GM12892 (cell line): ENCODE measurements around the gene KIF26B.

Experiments
- DNase-seq: peaks from one replicate; pipeline ENCODE4 v3.0.0; 2011; ENCODE audit not compliant: insufficient read length
- FAIRE-seq: peaks from 2 replicates; lab custom pipeline; 2011; peaks lifted over from hg19 to GRCh38; lab: Jason Lieb, UNC
- POLR2A ChIP-seq: IDR thresholded peaks from 2 replicates; pipeline ENCODE4 v1.6.1; 2011; ENCODE audit warnings: low read depth, low read length, control low read depth
- POLR2AphosphoS5 ChIP-seq: IDR thresholded peaks from 2 replicates; pipeline ENCODE4 v1.6.1; 2011; ENCODE audit warnings: low read depth, low read length, control low read depth
- TAF1 ChIP-seq: IDR thresholded peaks from 2 replicates; pipeline ENCODE4 v1.6.1; 2011; ENCODE audit warnings: low read depth, mild to moderate bottlenecking, control low read depth, low read length, borderline replicate concordance

KIF26B gene

DNA sequence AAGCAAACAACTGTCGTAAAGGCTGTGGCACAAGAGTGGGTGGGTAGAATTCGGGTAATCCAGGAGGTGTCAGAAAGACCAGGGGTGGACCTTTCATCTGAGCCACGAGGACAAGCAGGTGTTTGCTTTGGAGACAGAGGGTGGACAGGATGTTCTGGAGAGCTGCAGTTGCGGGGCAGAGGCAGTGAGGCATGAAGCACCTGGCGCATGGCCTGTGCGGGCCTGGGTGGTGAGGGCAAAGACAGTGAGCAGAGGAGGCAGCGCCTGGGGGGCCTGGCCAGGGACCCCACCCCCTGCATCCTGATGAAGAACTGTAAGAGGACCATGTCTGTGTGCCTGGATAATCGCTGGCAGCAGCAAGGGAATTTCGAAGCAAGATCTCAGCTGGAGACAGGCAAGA lies 24.9 kb downstream of the KIF26B start:
- FAIRE-seq (no peak), DNase-seq (no peak)
- TF ChIP-seq TAF1 (no peak), POLR2A (no peak), POLR2AphosphoS5 (no peak)

DNA sequence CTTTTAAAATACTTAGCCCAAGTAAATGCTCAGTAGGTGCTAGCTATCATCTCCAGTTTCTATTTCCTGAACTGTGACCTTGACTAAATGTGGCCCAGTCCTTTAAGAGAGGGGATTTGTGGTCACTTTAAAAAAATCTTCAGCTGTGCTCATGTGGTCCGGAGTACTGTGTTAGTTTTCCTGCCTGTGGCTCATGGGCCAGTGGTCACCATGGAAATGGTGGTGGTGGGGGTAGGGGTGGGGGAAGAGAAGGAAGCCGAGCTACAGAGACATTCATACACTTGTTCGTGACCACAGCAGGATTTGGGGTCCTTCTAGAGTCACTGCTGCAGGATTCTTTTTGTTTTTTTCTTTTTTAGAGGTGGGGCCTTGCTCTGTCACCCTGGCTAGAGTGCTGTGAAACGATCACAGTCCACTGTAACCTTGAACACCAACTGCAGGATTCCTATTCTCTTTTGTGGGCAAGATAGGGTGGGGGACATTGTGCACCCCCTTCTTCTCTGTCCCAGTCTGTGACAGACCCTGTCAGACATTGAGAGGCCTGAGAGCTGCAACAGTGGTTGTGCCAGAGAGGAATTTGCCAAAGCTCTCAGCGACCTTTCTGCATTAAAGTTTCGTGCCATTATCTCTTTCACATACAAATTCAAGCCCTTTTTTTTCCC lies 25.8 kb downstream of the KIF26B start:
- TF ChIP-seq POLR2AphosphoS5 (no peak), POLR2A (no peak), TAF1 (no peak)
- DNase-seq (no peak), FAIRE-seq (no peak)

DNA sequence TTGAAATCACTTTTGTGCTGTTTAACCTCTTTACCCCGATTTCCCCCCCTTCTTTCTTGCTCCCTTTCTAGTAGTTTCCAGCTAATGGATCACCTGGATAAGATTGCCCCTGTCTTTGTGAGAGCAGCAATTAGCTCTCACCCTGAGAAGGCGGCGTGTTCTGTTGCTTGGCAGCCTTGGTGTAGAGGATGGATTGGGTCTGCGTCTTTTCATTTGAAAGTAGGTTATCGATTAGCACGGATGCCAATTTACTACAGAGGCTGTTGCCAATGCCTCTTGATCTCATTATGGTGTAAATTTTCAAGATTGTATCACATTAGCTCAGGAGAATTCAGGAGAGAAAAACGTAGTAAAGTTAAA lies 26.4 kb downstream of the KIF26B start:
- no peak for DNase-seq
- TF ChIP-seq TAF1: no peak
- no peak for TF ChIP-seq POLR2AphosphoS5
- TF ChIP-seq POLR2A: no peak
- no peak for FAIRE-seq

DNA sequence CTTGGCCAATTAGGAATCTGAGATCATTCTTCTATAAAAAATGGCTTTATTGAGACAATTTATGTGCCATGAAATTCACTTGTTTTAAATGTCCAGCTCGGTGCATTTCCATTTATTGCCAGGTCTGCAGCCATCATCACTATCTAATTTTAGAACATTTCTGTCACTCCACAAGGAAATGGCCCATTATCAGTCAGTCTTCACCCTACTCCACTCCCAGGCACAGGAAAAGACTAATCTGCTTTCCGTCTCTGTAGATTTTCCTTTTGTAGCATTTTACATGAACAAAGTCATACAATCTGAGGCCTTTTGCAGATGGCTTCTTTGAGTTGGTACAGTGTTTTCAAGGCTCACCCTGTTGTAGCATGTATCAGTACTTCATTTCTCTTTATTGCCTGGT lies 27.2 kb downstream of the KIF26B start:
- DNase-seq (no peak), FAIRE-seq (no peak)
- TF ChIP-seq POLR2AphosphoS5 (no peak), POLR2A (no peak), TAF1 (no peak)

DNA sequence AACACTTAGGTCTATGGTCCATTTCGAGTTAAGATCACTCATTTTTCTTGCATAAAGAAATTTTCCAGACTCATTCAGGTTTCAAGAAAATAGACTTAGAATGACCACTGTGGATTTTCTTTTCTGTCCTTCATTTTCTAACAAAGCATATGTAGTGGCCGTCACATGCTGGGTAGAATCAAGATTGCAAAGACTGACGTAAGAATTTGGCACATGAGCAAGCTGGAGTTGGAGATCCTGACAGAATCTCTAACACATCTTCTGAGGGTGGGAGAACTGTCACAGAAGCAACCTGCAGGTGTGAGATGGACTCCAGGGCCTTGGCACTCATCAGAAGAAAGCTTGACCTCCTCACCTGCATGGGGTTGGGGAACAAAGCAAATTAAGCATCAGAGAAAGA lies 28.6 kb downstream of the KIF26B start:
- DNase-seq: no peak
- no peak for FAIRE-seq
- TF ChIP-seq TAF1: no peak

DNA sequence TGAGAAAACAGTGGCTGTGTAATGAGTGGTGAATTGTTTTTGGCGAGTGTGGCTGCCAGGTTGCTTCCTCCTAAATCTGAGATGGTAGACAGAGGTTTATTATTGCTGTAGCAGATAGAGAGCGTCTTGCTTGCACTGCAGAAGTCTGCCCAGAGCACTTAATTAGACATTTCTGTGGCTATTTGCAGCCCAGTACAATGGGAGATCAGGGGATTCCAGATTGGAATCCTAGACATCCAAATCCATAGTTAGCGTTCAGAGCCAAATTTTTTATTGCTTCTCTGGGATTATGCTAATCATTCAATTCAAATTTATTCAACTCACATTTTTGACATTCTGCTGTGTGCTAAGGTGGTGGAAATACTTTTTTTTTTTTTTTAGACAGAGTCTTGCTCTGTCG lies 30.0 kb downstream of the KIF26B start:
- no peak for DNase-seq
- no peak for FAIRE-seq
- TF ChIP-seq POLR2AphosphoS5: no peak

DNA sequence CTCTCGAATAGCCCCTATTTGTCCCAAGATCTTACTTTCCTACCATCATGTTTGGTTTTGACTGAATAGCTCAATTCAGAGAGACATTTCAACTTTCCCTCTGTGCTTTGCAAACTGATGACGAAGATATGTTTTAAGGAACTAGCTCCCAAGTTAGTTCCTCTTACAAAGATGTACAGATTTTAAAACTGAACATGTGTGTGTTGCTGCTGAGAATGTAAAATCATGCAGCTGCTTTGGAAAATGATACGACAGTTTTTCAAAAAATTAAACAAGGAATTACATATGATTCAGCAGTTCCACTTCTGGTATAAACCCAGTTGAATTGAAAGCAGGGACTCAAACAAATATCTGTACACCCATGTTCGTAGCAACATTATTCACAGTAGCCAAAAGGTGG lies 33.6 kb downstream of the KIF26B start:
- FAIRE-seq (no peak), DNase-seq (no peak)
- TF ChIP-seq TAF1 (no peak), POLR2A (no peak), POLR2AphosphoS5 (no peak)

DNA sequence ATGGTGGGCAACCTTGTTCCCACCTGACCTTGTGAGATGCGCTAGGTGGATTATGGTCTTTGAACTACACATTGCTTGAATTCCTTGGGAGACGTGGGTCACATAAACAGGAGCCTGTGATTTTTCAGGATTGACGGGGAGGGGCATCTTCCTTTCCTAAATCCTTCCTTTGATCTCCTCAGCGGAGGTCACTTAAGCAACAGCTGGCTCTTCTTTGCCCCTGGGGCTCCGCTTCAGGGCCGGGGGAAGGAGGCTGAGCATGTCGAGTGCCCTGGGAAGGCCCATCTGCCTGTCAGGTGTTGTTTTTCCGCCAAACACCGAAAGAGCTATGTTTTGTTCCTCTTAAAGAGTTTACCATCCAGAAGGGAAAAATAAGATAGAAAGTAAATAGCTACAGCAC lies 40.6 kb downstream of the KIF26B start:
- DNase-seq: no peak
- FAIRE-seq: no peak
- TF ChIP-seq TAF1 (no peak), POLR2A (no peak), POLR2AphosphoS5 (no peak)

DNA sequence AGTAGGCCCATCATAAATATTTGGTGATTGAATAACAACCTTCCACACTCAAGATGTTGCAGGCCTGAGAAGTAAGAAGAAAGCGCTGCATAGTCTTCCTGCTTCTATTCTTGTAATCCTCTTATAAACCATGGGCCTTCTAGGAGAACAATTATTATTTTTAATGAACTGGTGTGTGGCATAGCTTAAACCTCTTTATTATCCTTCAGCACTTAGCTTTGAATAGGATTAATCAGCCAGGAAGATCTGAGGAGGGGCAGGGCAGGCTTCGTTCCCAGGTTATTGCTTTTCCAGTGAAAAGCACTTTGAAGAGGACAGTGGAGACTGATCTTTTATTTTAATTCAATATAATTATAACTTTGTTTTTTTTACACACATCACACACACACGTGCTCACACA lies 42.3 kb downstream of the KIF26B start:
- DNase-seq (no peak), FAIRE-seq (no peak)
- no peak for TF ChIP-seq TAF1
- TF ChIP-seq POLR2A: no peak
- no peak for TF ChIP-seq POLR2AphosphoS5

DNA sequence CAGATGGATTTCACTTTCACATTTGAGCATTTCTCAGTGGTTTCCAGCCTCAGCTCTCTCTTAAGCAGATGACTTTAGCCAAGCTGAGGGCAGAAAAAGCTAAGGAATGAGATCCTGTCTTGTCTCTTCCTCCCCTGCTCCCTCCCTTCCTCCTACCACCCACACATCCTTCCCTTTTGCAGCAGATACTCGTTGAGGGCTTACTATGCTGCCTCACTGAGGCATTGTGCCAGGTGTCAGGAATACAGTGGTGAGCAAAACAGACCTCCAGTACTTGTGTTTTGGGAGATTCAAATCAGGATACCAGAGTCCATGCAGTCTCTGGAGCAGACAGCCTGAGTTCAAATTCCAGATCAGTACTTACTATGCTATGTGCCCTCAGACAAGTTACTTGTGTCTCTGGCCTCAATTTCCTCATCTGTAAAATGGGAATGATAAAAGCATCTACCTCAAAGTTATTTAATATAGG lies 43.2 kb downstream of the KIF26B start:
- TF ChIP-seq POLR2AphosphoS5 (no peak), TAF1 (no peak), POLR2A (no peak)
- DNase-seq (no peak), FAIRE-seq (no peak)

DNA sequence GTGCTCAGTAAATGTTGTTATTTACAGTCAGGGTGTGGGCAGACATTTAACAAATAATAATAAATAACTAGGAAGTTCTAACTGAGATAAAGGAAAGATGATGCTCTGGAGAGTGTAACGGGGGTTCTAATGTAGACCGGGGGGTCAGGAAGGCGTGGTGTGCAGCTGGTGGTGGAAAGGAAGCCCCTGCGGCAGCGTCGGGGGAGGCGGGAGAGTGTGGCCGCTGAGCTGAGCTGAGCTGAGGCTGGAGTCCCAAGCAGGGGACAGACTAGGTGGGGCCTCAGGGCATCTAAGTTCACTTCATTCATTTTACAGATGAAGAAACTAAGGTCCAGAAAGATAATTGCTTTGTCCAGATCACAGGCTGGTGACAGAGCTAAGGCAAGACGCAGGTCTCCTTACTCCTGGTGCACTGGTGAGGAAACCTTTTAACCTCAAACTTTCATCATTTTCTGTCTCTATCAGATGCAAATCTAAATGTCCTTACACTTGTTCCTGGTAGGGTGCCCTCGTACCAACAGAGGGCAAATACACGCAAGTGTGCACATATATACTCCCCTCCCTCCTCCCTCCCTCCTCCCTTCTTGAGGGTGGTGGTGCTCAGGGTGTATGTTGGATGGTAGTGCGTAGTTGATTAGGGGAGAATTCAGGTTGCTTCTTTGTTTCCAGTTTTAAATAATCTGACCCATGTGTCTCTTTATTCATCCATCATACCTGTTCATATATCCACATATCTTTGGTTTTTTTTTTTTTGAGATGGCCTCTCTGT lies 44.1 kb downstream of the KIF26B start:
- DNase-seq (no peak), FAIRE-seq (no peak)
- TF ChIP-seq POLR2AphosphoS5 (no peak), TAF1 (no peak), POLR2A (no peak)

DNA sequence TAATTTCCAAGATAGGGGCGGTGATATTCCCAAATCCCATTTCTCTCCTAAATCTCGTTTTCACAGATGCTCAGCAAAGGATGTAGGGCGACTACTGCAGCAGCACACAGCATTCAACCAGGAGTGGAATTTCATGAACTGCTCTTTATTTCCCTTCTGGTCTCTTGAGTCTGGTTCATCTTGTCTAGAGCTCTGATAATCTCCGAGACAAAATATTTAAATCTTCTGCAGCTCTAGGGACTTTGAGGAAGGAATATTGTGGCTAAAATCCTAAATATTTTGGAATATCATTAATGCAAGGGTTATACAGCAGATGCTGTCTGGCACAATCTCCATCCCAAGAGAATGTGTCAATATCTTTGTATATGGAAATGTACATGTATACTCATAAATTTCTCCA lies 45.4 kb downstream of the KIF26B start:
- DNase-seq (no peak), FAIRE-seq (no peak)
- TF ChIP-seq TAF1 (no peak), POLR2A (no peak), POLR2AphosphoS5 (no peak)

DNA sequence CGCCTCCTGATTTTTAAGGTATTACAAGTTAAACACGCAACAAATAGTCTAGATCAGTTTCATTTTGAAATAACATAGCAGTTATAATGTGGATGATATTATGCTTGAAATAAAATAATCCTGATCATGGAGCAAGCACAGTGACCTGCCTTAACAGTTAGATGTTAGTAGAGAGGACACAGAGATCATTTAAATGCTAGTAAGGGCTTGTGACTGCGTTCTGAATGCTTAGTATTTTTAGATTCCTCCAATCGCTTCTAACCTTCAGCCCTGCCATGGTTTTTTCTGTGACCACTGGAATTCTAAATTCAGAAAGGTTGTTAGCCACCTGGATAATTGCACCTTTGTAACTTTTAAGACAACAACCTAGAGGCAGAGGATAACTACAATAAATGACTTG lies 46.4 kb downstream of the KIF26B start:
- TF ChIP-seq POLR2A (no peak), POLR2AphosphoS5 (no peak), TAF1 (no peak)
- no peak for FAIRE-seq
- DNase-seq: no peak
